T-cell (primary cell): ENCODE measurements around the gene MXRA5. TPM values are rescaled to one million over a fixed set of nuclear protein-coding genes. Genes with fewer than 3 reads are reported as not detected.
"Not testable (repeated sequence)": the region's sequence is repeated elsewhere in the genome, so short reads cannot be mapped to it uniquely, and the experiment has no call there.

Source experiments
- ATAC-seq, 4 experiments: fragments of 200-7000 bp in 3 of 4; fragments of 150-1000 bp in 1 of 4; cut with Tn5 transposase; replicated peaks in 1 of 4; 1 replicate in 3 of 4; 2 replicates in 1 of 4; pipeline ENCODE4 v1.10.0; 2021; ENCODE audit warnings: moderate library complexity in 3 of 4, mild to moderate bottlenecking in 2 of 4, moderate number of reproducible peaks in 1 of 4
- CTCF ChIA-PET, 2 donors: fragments of 300-600 bp; sonication (Branson Sonifier 250); formaldehyde crosslinking; loops; one replicate each; lab custom pipeline; 2022; ENCODE audit warnings: antibody characterized with exemption in 2 of 2; lab: Charles Lee
- POLR2A ChIA-PET, 2 donors: fragments of 300-600 bp; sonication (Branson Sonifier 250); formaldehyde crosslinking; loops; one replicate each; lab custom pipeline; 2022; ENCODE audit warnings: antibody characterized with exemption in 2 of 2; lab: Charles Lee
- DNase-seq, 35 experiments: peaks; one replicate each; pipeline versions ENCODE4 v3.0.0 to v3.0.0-alpha.2; 2013 to 2023
- H3K27ac ChIP-seq: one replicate; pipeline ENCODE4 v1.5.1; 2013; ENCODE audit warnings: low read length
- H3K27me3 ChIP-seq, 2 experiments: replicated peaks in 1 of 2; 1 replicate in 1 of 2; 2 replicates in 1 of 2; pipeline versions ENCODE4 v1.6.1 to v1.7.0; 2013; ENCODE audit warnings: low read length in 1 of 2, mixed read lengths in 1 of 2; ENCODE audit not compliant: control insufficient read depth in 2 of 2, insufficient read depth in 2 of 2; ENCODE audit errors: extremely low read depth in 1 of 2
- H3K36me3 ChIP-seq, 2 donors: 1 replicate in 1 of 2; 2 replicates in 1 of 2; pipeline versions ENCODE4 v1.6.1 to v1.7.0; 2013; ENCODE audit warnings: low read length in 1 of 2; ENCODE audit not compliant: control insufficient read depth in 2 of 2, insufficient read depth in 1 of 2; ENCODE audit errors: extremely low read depth in 1 of 2
- H3K4me1 ChIP-seq, 2 experiments: 1 replicate in 1 of 2; 2 replicates in 1 of 2; pipeline versions ENCODE4 v1.6.1 to v1.7.0; 2013; ENCODE audit warnings: low read length in 2 of 2, mixed read lengths in 1 of 2; ENCODE audit not compliant: insufficient read depth in 2 of 2, control insufficient read depth in 1 of 2; ENCODE audit errors: extremely low read depth in 1 of 2
- H3K4me3 ChIP-seq, 2 donors: 1 replicate in 1 of 2; 2 replicates in 1 of 2; pipeline versions ENCODE4 v1.5.1 to v1.7.0; 2013; ENCODE audit warnings: mild to moderate bottlenecking in 2 of 2, low read length in 1 of 2, moderate library complexity in 1 of 2; ENCODE audit not compliant: control insufficient read depth in 1 of 2; ENCODE audit errors: extremely low read depth in 1 of 2
- H3K9me3 ChIP-seq: 2 replicates; pipeline ENCODE4 v1.7.0; 2013
- H3K27ac Mint-ChIP-seq, 2 donors: one replicate each; pipeline ENCODE4 v1.8.0; 2020 to 2021; ENCODE audit warnings: mild to moderate bottlenecking in 2 of 2, mixed read lengths in 2 of 2
- H3K27me3 Mint-ChIP-seq, 2 donors: one replicate each; pipeline ENCODE4 v1.8.0; 2021 to 2022; ENCODE audit warnings: mixed read lengths in 2 of 2
- H3K36me3 Mint-ChIP-seq: one replicate; pipeline ENCODE4 v1.8.0; 2021; ENCODE audit warnings: mixed read lengths
- H3K4me1 Mint-ChIP-seq, 3 donors: one replicate each; pipeline ENCODE4 v1.8.0; 2020 to 2022; ENCODE audit warnings: mixed read lengths in 3 of 3, mild to moderate bottlenecking in 1 of 3
- H3K4me3 Mint-ChIP-seq, 3 donors: one replicate each; pipeline ENCODE4 v1.8.0; 2020 to 2022; ENCODE audit warnings: mild to moderate bottlenecking in 3 of 3, mixed read lengths in 3 of 3, moderate library complexity in 3 of 3
- H3K9me3 Mint-ChIP-seq, 3 donors: one replicate each; pipeline ENCODE4 v1.8.0; 2020 to 2022; ENCODE audit warnings: mixed read lengths in 3 of 3
- WGBS: methylation state at CpG from one replicate; pipeline ENCODE4 v1.1.5; 2013; ENCODE audit warnings: missing lambda C conversion rate; ENCODE audit not compliant: insufficient coverage; 5-methylcytosine and 5-hydroxymethylcytosine counted together
- total RNA-seq, 35 experiments: library from RNA in 6 of 35; stranded (reverse) in 6 of 35; fragments of 120-200 nt in 1 of 35; gene quantifications; one replicate each; pipeline versions ENCODE4 v1.2.1 to v1.2.4 and lab custom pipeline; 2013 to 2026

MXRA5 gene
- total RNA-seq, 5 donors from 2014 or later (not counting 1 experiment from before 2014, with no cell fraction given) = 0.03 to 0.09 (median 0.06) TPM; not detected in 2

DNA sequence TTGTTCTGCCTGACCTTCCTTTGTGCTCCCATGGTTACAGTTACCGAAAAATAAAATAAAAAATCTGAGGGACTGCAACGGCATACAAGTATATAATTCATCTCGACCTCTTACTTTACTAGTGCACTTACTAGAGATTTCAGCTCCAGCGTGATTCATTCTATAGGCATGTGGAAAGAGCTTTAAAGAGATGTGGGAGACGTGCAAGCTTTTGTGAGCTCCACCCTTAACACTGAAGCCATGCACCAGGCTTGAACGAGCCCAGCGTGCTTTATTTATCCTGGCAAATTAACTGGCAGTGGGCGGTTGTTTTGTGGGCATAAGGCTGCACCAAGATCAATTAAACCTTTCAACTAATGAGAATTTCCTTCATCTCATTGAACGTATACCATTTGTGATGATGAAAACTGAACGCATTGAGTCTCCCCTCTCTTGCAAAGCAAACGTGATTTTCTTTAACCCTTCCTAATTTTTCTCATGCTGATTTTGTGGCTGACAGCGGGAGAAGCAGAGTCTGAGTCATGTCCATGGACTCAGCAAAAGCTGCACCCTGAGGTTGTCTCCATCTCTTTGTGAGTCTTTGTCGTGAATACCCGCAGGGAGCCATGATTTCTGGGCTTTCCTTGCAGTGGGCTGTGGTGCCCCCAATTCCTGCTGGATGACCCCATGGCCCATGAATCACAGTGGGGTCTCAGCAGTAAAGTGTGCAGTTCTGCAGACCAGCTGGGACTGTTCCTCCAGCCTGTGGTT lies 60.1 kb downstream of the MXRA5 start:
- H3K4me3 ChIP-seq = no peak overlapping the region
- H3K9me3 ChIP-seq = no peaks in the 10 kb centered on the region
- Mint-ChIP-seq H3K4me3 (no peak overlapping the region), H3K4me1 (no peaks in the 10 kb centered on the region), H3K27me3 (peaks cover 0 to 15% of the 10 kb centered on the region in 2 donors), H3K36me3 (no peaks in the 10 kb centered on the region), H3K9me3 (peaks cover 0 to 2% (median under 1%) of the 10 kb centered on the region in 3 donors), H3K27ac (no peak overlapping the region)
- WGBS = 60% methylated on average over 4 of the region's 14 CpGs
- ChIA-PET CTCF (no interaction called here), POLR2A (no interaction called here)
- DNase-seq (no peak), ATAC-seq (no peak)
- no peaks in the 10 kb centered on the region for H3K36me3 ChIP-seq
- H3K27me3 ChIP-seq = no peaks in the 10 kb centered on the region
- no peak overlapping the region for H3K27ac ChIP-seq
- no peaks in the 10 kb centered on the region for H3K4me1 ChIP-seq

DNA sequence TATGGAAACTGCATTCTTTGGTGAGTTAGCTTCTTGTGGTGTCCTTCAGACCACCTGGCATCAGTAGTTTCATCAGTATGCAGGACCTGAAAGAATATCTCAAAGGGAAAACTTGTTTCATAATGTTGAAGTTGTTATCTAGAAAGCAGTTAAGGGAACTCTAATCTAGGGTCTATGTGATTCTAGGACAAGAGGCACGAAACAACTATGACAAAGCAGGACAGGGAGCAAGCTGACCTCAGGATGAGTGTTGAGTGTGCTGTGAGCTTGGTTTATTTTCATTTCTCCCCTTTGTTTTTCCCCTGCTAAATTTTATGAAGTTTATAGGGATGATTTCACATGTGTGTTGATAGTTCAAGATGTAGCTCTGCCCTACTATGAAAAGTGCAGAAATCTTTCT lies 65.7 kb downstream of the MXRA5 start:
- Mint-ChIP-seq H3K27me3 (peaks cover 0 to 8% of the 10 kb centered on the region in 2 donors), H3K36me3 (no peaks in the 10 kb centered on the region), H3K27ac (no peak overlapping the region), H3K4me1 (no peaks in the 10 kb centered on the region), H3K9me3 (peaks cover 12 to 24% (median 16%) of the 10 kb centered on the region in 3 donors), H3K4me3 (no peak overlapping the region)
- H3K27ac ChIP-seq = no peak overlapping the region
- POLR2A ChIA-PET = no interaction called here
- H3K27me3 ChIP-seq = no peaks in the 10 kb centered on the region
- no peaks in the 10 kb centered on the region for H3K36me3 ChIP-seq
- CTCF ChIA-PET = no interaction called here
- H3K9me3 ChIP-seq = no peaks in the 10 kb centered on the region
- ATAC-seq (no peak), DNase-seq (no peak)
- no peaks in the 10 kb centered on the region for H3K4me1 ChIP-seq
- WGBS = no CpG with 5 or more reads among the region's 1 CpG
- no peak overlapping the region for H3K4me3 ChIP-seq

DNA sequence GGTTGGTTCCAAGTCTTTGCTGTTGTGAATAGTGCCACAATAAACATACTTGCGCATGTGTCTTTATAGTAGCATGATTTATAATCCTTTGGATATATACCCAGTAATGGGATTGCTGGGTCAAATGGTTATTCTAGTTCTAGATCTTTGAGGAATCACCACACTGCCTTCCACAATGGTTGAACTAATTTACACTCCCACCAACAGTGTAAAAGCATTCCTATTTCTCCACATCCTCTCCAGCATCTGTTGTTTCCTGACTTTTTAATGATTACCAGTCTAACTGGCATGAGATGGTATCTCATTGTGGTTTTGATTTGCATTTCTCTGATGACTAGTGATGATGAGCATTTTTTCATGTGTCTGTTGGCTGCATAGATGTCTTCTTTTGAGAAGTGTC lies 72.8 kb downstream of the MXRA5 start:
- DNase-seq, H3K27me3 ChIP-seq, H3K36me3 ChIP-seq, H3K9me3 ChIP-seq, CTCF ChIA-PET, H3K36me3 Mint-ChIP-seq, H3K27ac ChIP-seq, H3K4me1 ChIP-seq, POLR2A ChIA-PET, H3K4me3 ChIP-seq, ATAC-seq, H3K4me3 Mint-ChIP-seq, H3K27ac Mint-ChIP-seq, H3K4me1 Mint-ChIP-seq: not testable (repeated sequence)
- no CpG with 5 or more reads among the region's 1 CpG for WGBS
- H3K27me3 Mint-ChIP-seq = peaks cover 0 to 11% of the 10 kb centered on the region in 2 donors
- H3K9me3 Mint-ChIP-seq = peaks cover 0 to 22% (median 9%) of the 10 kb centered on the region in 3 donors

DNA sequence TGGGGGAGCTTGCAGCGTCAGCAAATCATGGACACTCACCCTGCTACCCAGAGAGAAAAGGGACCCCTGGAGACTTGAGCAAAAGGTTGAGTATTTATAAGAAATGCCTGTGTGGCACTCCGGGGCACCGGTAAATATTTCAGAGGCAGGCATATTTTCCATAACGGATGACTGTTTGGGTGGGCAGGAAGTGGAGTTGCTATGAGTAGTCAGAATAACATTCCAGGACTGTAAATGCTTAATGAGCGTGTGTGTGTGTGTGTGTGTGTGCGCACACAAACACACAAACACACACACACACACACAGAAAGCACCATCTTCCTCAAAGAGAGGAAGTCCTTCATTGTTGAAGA lies 74.6 kb downstream of the MXRA5 start:
- Histone ChIP-seq H3K4me1 (no peaks in the 10 kb centered on the region), H3K4me3 (no peak overlapping the region), H3K9me3 (no peaks in the 10 kb centered on the region), H3K27me3 (no peaks in the 10 kb centered on the region), H3K27ac (no peak overlapping the region), H3K36me3 (no peaks in the 10 kb centered on the region)
- POLR2A ChIA-PET = no interaction called here
- Mint-ChIP-seq H3K4me1 (no peaks in the 10 kb centered on the region), H3K27me3 (peaks cover 0 to 6% of the 10 kb centered on the region in 2 donors), H3K4me3 (no peak overlapping the region), H3K27ac (no peak overlapping the region), H3K9me3 (peaks cover 0 to 17% (median 3%) of the 10 kb centered on the region in 3 donors), H3K36me3 (no peaks in the 10 kb centered on the region)
- CTCF ChIA-PET = no interaction called here
- no CpG with 5 or more reads among the region's 6 CpGs for WGBS
- ATAC-seq (no peak), DNase-seq (no peak)

DNA sequence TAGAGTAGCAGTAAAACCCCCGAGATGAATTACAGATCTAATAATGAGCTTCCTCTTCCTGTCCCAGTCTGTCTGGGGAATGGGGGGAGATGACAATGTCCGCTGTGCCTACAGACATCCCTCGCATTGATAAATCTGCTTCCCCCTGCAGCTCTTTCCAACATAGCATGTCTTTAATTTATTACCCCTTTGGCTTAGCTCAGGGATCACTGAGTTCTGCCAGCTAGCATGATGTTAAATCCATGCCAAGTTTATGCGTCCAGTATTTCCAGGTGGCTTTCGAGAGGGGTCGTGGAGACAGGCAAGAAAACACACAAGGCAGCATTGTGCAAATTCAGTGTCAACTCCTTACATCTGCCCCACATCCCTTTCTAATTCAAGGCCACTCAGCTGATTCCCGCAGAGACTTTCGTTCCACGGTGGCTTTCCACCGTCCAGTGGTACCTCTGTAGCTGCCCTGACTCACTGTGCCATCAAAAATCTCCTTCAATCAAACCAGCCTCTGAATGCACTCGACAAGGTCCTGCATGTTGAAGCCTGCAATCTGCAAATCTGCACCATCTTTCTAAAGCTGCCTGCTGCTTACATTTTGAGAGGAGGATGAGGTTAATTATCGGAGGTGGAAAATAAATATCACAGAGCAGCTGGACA lies 75.1 kb downstream of the MXRA5 start:
- WGBS = 65% methylated on average over 5 of the region's 12 CpGs
- DNase-seq (no peak), ATAC-seq (no peak)
- H3K36me3 ChIP-seq = no peaks in the 10 kb centered on the region
- H3K4me1 ChIP-seq = no peaks in the 10 kb centered on the region
- POLR2A ChIA-PET = no interaction called here
- Mint-ChIP-seq H3K4me1 (no peaks in the 10 kb centered on the region), H3K9me3 (peaks cover 0 to 17% (median 3%) of the 10 kb centered on the region in 3 donors), H3K36me3 (no peaks in the 10 kb centered on the region), H3K27me3 (peaks cover 0 to 6% of the 10 kb centered on the region in 2 donors), H3K4me3 (no peak overlapping the region), H3K27ac (no peak overlapping the region)
- H3K27ac ChIP-seq = no peak overlapping the region
- H3K4me3 ChIP-seq = no peak overlapping the region
- CTCF ChIA-PET = no interaction called here
- no peaks in the 10 kb centered on the region for H3K27me3 ChIP-seq
- H3K9me3 ChIP-seq = no peaks in the 10 kb centered on the region

DNA sequence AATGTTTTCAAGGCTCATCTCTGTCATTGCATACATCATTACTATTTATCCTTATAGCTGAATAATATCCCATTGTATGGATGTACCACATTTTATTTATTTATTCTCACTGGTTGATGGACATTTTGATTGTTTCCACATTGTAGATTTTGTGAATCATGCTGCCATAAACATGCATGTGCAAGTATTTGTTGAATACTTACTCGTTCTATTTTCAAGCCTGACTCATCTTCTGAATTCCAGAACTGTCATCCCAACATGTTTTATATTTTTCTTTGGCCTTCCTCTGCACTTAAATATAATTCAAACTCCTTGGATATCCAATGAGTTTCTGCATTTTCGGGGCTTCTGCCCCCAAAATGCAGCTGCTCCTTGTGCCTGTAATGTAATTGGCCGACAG lies 77.6 kb downstream of the MXRA5 start:
- no peaks in the 10 kb centered on the region for H3K9me3 ChIP-seq
- no CpG with 5 or more reads among the region's 3 CpGs for WGBS
- ChIA-PET CTCF (no interaction called here), POLR2A (no interaction called here)
- ATAC-seq = no peak
- no peaks in the 10 kb centered on the region for H3K27me3 ChIP-seq
- no peak overlapping the region for H3K27ac ChIP-seq
- Mint-ChIP-seq H3K27me3 (peaks cover 0 to 11% of the 10 kb centered on the region in 2 donors), H3K27ac (no peak overlapping the region), H3K4me3 (no peak overlapping the region), H3K36me3 (no peaks in the 10 kb centered on the region), H3K9me3 (peaks cover 1 to 14% (median 4%) of the 10 kb centered on the region in 3 donors), H3K4me1 (no peaks in the 10 kb centered on the region)
- H3K4me1 ChIP-seq = no peaks in the 10 kb centered on the region
- no peaks in the 10 kb centered on the region for H3K36me3 ChIP-seq
- no peak overlapping the region for H3K4me3 ChIP-seq
- DNase-seq = no peak
